BLaER1 treated with 17β-estradiol and CSF1 and Interleukin-3, amounts not matched to agents 10 nM and 100 nM (cell line): ENCODE data around the gene SLC26A11.

Experiments used
- H3K27ac ChIP-seq, 11 experiments: shearing (Covaris generic); formaldehyde crosslinking; 2 replicates each; pipeline ENCODE4 v1.8.1; 2022
- H3K27me3 ChIP-seq, 11 experiments: shearing (Covaris generic); formaldehyde crosslinking; 2 replicates each; pipeline ENCODE4 v1.8.1; 2022
- H3K36me3 ChIP-seq, 11 experiments: shearing (Covaris generic); formaldehyde crosslinking; 2 replicates each; pipeline ENCODE4 v1.8.1; 2022
- H3K4me1 ChIP-seq, 10 experiments: shearing (Covaris generic); formaldehyde crosslinking; 2 replicates each; pipeline ENCODE4 v1.8.1; 2022
- H3K4me2 ChIP-seq, 11 experiments: shearing (Covaris generic); formaldehyde crosslinking; 2 replicates each; pipeline ENCODE4 v1.8.1; 2022
- H3K4me3 ChIP-seq, 10 experiments: shearing (Covaris generic); formaldehyde crosslinking; 2 replicates each; pipeline ENCODE4 v1.8.1; 2022
- H3K9ac ChIP-seq, 11 experiments: shearing (Covaris generic); formaldehyde crosslinking; 2 replicates each; pipeline ENCODE4 v1.8.1; 2022
- H3K9me3 ChIP-seq, 11 experiments: shearing (Covaris generic); formaldehyde crosslinking; replicated peaks in 1 of 11; 2 replicates each; pipeline ENCODE4 v1.8.1; 2022
- H4K20me1 ChIP-seq, 11 experiments: shearing (Covaris generic); formaldehyde crosslinking; 2 replicates each; pipeline ENCODE4 v1.8.1; 2022
- Cebpa-rat ChIP-seq, 11 experiments: shearing (Covaris generic); IDR thresholded peaks; 2 replicates each; pipeline ENCODE4 v1.8.1; 2022

SLC26A11 gene

GRCh38 chr17:80218391-80218790 lies 1.8 kb upstream of the SLC26A11 start:
- Histone ChIP-seq H3K9me3 (no peaks in the 10 kb centered on the region), H3K36me3 (peaks cover 0 to 75% (median 10%) of the 10 kb centered on the region in 11 experiments; a peak in 11 of 22 replicates), H3K4me1 (peaks cover 41 to 81% (median 57%) of the 10 kb centered on the region in 10 experiments), H3K4me3 (peak overlapping the region in 4 of 10 experiments; percentile 85 to 97 (median 90); a peak in 8 of 20 replicates), H3K27ac (peak overlapping the region in 6 of 11 experiments; percentile 81 to 98 (median 96); a peak in 9 of 22 replicates), H3K27me3 (peaks cover 6 to 46% (median 23%) of the 10 kb centered on the region in 11 experiments; a peak in 21 of 22 replicates), H3K4me2 (peak overlapping the region; percentile 90 to 100 (median 98)), H4K20me1 (peaks cover 7 to 78% (median 33%) of the 10 kb centered on the region in 11 experiments; a peak in 18 of 22 replicates), H3K9ac (peak overlapping the region; percentile 51 to 97 (median 93); a peak in 17 of 22 replicates)
- TF ChIP-seq Cebpa-rat (IDR thresholded peaks at IDR 0.05), result no peak

GRCh38 chr17:80219013-80219762 lies 1.0 kb upstream of the SLC26A11 start:
- peak overlapping the region; percentile 90 to 100 (median 98) for H3K4me2 ChIP-seq
- peak overlapping the region; percentile 60 to 97 (median 82); a peak in 19 of 20 replicates for H3K4me3 ChIP-seq

GRCh38 chr17:80219763-80220053 lies 519 bp upstream of the SLC26A11 start:
- Histone ChIP-seq H3K36me3 (peaks cover 0 to 63% (median 7%) of the 10 kb centered on the region in 11 experiments; a peak in 11 of 22 replicates), H3K4me2 (peak overlapping the region; percentile 90 to 100 (median 98)), H3K9ac (peak overlapping the region; percentile 77 to 97 (median 93)), H3K4me1 (peaks cover 38 to 75% (median 48%) of the 10 kb centered on the region in 10 experiments), H3K27me3 (peaks cover 6 to 48% (median 23%) of the 10 kb centered on the region in 11 experiments; a peak in 21 of 22 replicates), H3K27ac (peak overlapping the region; percentile 72 to 98 (median 93)), H3K9me3 (no peaks in the 10 kb centered on the region), H4K20me1 (peaks cover 7 to 74% (median 33%) of the 10 kb centered on the region in 11 experiments; a peak in 18 of 22 replicates), H3K4me3 (peak overlapping the region; percentile 60 to 97 (median 82))
- TF ChIP-seq Cebpa-rat (IDR thresholded peaks at IDR 0.05), result no peak

More at GRCh38 chr17:80219013-80219762, 1.0 kb upstream of the SLC26A11 start:
- Histone ChIP-seq H3K27ac (peak overlapping the region; percentile 72 to 98 (median 93); a peak in 21 of 22 replicates), H4K20me1 (peaks cover 7 to 75% (median 33%) of the 10 kb centered on the region in 11 experiments; a peak in 18 of 22 replicates), H3K27me3 (peaks cover 6 to 48% (median 23%) of the 10 kb centered on the region in 11 experiments; a peak in 21 of 22 replicates), H3K9me3 (no peaks in the 10 kb centered on the region), H3K36me3 (peaks cover 0 to 68% (median 10%) of the 10 kb centered on the region in 11 experiments; a peak in 11 of 22 replicates), H3K9ac (peak overlapping the region; percentile 77 to 97 (median 93); a peak in 21 of 22 replicates), H3K4me1 (peaks cover 42 to 80% (median 53%) of the 10 kb centered on the region in 10 experiments)
- TF ChIP-seq Cebpa-rat (IDR thresholded peaks at IDR 0.05), result 0 out of 22 replicates have a peak, but pooled peaks of 2 of the 11 experiments have one; percentile 20 to 21

- H3K36me3 ChIP-seq, result peaks cover 0 to 63% (median 7%) of the 10 kb centered on the region in 11 experiments; a peak in 10 of 22 replicates
- peak overlapping the region; percentile 95 to 100 (median 98) for H3K4me2 ChIP-seq
- H4K20me1 ChIP-seq, result peaks cover 7 to 74% (median 33%) of the 10 kb centered on the region in 11 experiments; a peak in 18 of 22 replicates
- TF ChIP-seq Cebpa-rat (IDR thresholded peaks at IDR 0.05), result no peak
- peak overlapping the region in 9 of 11 experiments; percentile 82 to 98 (median 95); a peak in 16 of 22 replicates for H3K27ac ChIP-seq
- H3K9me3 ChIP-seq, result no peaks in the 10 kb centered on the region
- peaks cover 6 to 48% (median 23%) of the 10 kb centered on the region in 11 experiments; a peak in 21 of 22 replicates for H3K27me3 ChIP-seq
- peak overlapping the region; percentile 60 to 97 (median 82) for H3K4me3 ChIP-seq
- H3K4me1 ChIP-seq, result peaks cover 37 to 65% (median 46%) of the 10 kb centered on the region in 10 experiments
- H3K9ac ChIP-seq, result peak overlapping the region; percentile 77 to 97 (median 93); a peak in 21 of 22 replicates
Observed at GRCh38 chr17:80220736-80221215, 549 bp downstream of the SLC26A11 start.

GRCh38 chr17:80221351-80222105 lies 1.3 kb downstream of the SLC26A11 start:
- H3K9me3 ChIP-seq, result no peaks in the 10 kb centered on the region
- H3K27ac ChIP-seq, result no peak overlapping the region
- no peak for TF ChIP-seq Cebpa-rat (IDR thresholded peaks at IDR 0.05)
- peak overlapping the region in 7 of 10 experiments; percentile 78 to 97 (median 90); a peak in 11 of 20 replicates for H3K4me3 ChIP-seq
- H3K4me1 ChIP-seq, result peaks cover 37 to 57% (median 46%) of the 10 kb centered on the region in 10 experiments
- peaks cover 0 to 63% (median 2%) of the 10 kb centered on the region in 11 experiments; a peak in 10 of 22 replicates for H3K36me3 ChIP-seq
- H3K27me3 ChIP-seq, result peaks cover 6 to 48% (median 23%) of the 10 kb centered on the region in 11 experiments; a peak in 21 of 22 replicates
- peak overlapping the region; percentile 95 to 100 (median 98) for H3K4me2 ChIP-seq
- H3K9ac ChIP-seq, result peak overlapping the region in 4 of 11 experiments; percentile 85 to 97 (median 96); a peak in 5 of 22 replicates
- peaks cover 7 to 73% (median 33%) of the 10 kb centered on the region in 11 experiments; a peak in 18 of 22 replicates for H4K20me1 ChIP-seq

GRCh38 chr17:80222376-80223141 lies 2.3 kb downstream of the SLC26A11 start:
- H3K4me2 ChIP-seq, result peak overlapping the region in 10 of 11 experiments; percentile 12 to 95 (median 48); a peak in 17 of 22 replicates
- H3K27ac ChIP-seq, result no peak overlapping the region
- peaks cover 36 to 48% (median 43%) of the 10 kb centered on the region in 10 experiments for H3K4me1 ChIP-seq
- H3K36me3 ChIP-seq, result peaks cover 0 to 63% (median 0%) of the 10 kb centered on the region in 11 experiments; a peak in 8 of 22 replicates
- H3K27me3 ChIP-seq, result peaks cover 6 to 47% (median 23%) of the 10 kb centered on the region in 11 experiments; a peak in 21 of 22 replicates
- no peak for TF ChIP-seq Cebpa-rat (IDR thresholded peaks at IDR 0.05)
- no peak overlapping the region for H3K9ac ChIP-seq
- H3K4me3 ChIP-seq, result no peak overlapping the region
- no peaks in the 10 kb centered on the region for H3K9me3 ChIP-seq
- H4K20me1 ChIP-seq, result peaks cover 7 to 66% (median 31%) of the 10 kb centered on the region in 11 experiments; a peak in 18 of 22 replicates

- Histone ChIP-seq H3K4me3 (no peak overlapping the region), H3K36me3 (peaks cover 0 to 63% (median 0%) of the 10 kb centered on the region in 11 experiments; a peak in 4 of 22 replicates), H3K9me3 (no peaks in the 10 kb centered on the region), H3K9ac (0 out of 22 replicates have a peak overlapping the region, but pooled peaks of 2 of the 11 experiments have one; percentile 5 to 27), H3K27ac (no peak overlapping the region), H3K4me2 (peak overlapping the region; percentile 12 to 95 (median 48)), H4K20me1 (peaks cover 7 to 59% (median 26%) of the 10 kb centered on the region in 11 experiments; a peak in 17 of 22 replicates), H3K27me3 (peaks cover 6 to 41% (median 23%) of the 10 kb centered on the region in 11 experiments; a peak in 21 of 22 replicates), H3K4me1 (peaks cover 29 to 43% (median 37%) of the 10 kb centered on the region in 10 experiments)
- no peak for TF ChIP-seq Cebpa-rat (IDR thresholded peaks at IDR 0.05)
Observed at GRCh38 chr17:80223142-80223815, 3.1 kb downstream of the SLC26A11 start.
